ENCODE results near the gene CGB2.

- TF ChIP-seq CTCF (IDR thresholded peaks at IDR 0.05): no peak
- TF ChIP-seq POLR2A (IDR thresholded peaks at IDR 0.05): no peak
Observed at GRCh38 chr19:49020931-49021895, 10.5 kb upstream of the CGB2 start.
